ENCODE data around the gene SNAI3.

The SNAI3 gene

DNA sequence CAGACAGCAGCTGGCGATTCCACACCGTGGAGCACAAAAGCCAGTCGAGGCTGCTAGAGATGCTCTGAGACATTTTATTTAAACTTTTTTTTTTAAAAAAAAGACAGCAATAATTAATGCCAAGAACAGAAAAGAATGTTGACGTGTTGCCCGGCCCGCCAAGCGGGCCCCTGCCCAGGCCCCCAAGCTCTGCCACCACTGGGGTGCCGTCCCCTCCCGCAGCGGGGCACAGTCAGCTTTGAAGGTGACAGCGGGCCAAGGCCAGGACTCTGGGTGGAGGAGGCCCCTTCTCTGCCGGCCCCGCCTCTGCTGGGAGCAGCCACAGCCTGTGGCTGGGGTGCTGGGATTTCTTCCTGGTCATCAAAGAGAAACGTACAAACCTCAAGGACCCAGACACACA, 10.1 kb upstream of the SNAI3 start:
- no peak for ATAC-seq
- no peak for TF ChIP-seq TCF4 (CRISPR knock-in tag; IDR thresholded peaks at IDR 0.05; ENCODE audit: borderline replicate concordance)
- TF ChIP-seq CSDC2 (CRISPR knock-in tag; IDR thresholded peaks at IDR 0.05): no peak
- TF ChIP-seq ISL1 (CRISPR knock-in tag; IDR thresholded peaks at IDR 0.05): no peak
- TF ChIP-seq, protein P1, sequence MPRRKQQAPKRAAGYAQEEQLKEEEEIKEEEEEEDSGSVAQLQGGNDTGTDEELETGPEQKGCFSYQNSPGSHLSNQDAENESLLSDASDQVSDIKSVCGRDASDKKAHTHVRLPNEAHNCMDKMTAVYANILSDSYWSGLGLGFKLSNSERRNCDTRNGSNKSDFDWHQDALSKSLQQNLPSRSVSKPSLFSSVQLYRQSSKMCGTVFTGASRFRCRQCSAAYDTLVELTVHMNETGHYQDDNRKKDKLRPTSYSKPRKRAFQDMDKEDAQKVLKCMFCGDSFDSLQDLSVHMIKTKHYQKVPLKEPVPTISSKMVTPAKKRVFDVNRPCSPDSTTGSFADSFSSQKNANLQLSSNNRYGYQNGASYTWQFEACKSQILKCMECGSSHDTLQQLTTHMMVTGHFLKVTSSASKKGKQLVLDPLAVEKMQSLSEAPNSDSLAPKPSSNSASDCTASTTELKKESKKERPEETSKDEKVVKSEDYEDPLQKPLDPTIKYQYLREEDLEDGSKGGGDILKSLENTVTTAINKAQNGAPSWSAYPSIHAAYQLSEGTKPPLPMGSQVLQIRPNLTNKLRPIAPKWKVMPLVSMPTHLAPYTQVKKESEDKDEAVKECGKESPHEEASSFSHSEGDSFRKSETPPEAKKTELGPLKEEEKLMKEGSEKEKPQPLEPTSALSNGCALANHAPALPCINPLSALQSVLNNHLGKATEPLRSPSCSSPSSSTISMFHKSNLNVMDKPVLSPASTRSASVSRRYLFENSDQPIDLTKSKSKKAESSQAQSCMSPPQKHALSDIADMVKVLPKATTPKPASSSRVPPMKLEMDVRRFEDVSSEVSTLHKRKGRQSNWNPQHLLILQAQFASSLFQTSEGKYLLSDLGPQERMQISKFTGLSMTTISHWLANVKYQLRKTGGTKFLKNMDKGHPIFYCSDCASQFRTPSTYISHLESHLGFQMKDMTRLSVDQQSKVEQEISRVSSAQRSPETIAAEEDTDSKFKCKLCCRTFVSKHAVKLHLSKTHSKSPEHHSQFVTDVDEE (CRISPR knock-in tag; IDR thresholded peaks at IDR 0.05): no peak
- TF ChIP-seq ARNTL (CRISPR knock-in tag; IDR thresholded peaks at IDR 0.05; ENCODE audit: borderline replicate concordance, low read depth): no peak
- TF ChIP-seq ZNF70 (CRISPR knock-in tag; IDR thresholded peaks at IDR 0.05): no peak
- no peak for TF ChIP-seq RARB (CRISPR knock-in tag; IDR thresholded peaks at IDR 0.05)
- no peak for TF ChIP-seq POU6F1 (CRISPR knock-in tag; IDR thresholded peaks at IDR 0.05; ENCODE audit: borderline replicate concordance, low read depth)
- no peak for TF ChIP-seq ZFP3 (CRISPR knock-in tag; IDR thresholded peaks at IDR 0.05)
- no peak for TF ChIP-seq ZNF565 (CRISPR knock-in tag; conservative IDR thresholded peaks at IDR 0.05; ENCODE audit: low read depth)
- no peak for TF ChIP-seq ZC3H10 (CRISPR knock-in tag; IDR thresholded peaks at IDR 0.05)
- TF ChIP-seq TOX (CRISPR knock-in tag; IDR thresholded peaks at IDR 0.05; ENCODE audit: borderline replicate concordance): no peak
- TF ChIP-seq CREB5 (CRISPR knock-in tag; IDR thresholded peaks at IDR 0.05; ENCODE audit: low read depth): no peak
- no peak for TF ChIP-seq BACH2 (CRISPR knock-in tag; IDR thresholded peaks at IDR 0.05; ENCODE audit: borderline replicate concordance)
- TF ChIP-seq ZNF8 (CRISPR knock-in tag; IDR thresholded peaks at IDR 0.05): no peak
- no peak for TF ChIP-seq CSRNP3 (CRISPR knock-in tag; IDR thresholded peaks at IDR 0.05)
- no peak for TF ChIP-seq ZFP30 (CRISPR knock-in tag; IDR thresholded peaks at IDR 0.05)
- TF ChIP-seq ESRRG (CRISPR knock-in tag; IDR thresholded peaks at IDR 0.05): no peak
- TF ChIP-seq, protein P2, sequence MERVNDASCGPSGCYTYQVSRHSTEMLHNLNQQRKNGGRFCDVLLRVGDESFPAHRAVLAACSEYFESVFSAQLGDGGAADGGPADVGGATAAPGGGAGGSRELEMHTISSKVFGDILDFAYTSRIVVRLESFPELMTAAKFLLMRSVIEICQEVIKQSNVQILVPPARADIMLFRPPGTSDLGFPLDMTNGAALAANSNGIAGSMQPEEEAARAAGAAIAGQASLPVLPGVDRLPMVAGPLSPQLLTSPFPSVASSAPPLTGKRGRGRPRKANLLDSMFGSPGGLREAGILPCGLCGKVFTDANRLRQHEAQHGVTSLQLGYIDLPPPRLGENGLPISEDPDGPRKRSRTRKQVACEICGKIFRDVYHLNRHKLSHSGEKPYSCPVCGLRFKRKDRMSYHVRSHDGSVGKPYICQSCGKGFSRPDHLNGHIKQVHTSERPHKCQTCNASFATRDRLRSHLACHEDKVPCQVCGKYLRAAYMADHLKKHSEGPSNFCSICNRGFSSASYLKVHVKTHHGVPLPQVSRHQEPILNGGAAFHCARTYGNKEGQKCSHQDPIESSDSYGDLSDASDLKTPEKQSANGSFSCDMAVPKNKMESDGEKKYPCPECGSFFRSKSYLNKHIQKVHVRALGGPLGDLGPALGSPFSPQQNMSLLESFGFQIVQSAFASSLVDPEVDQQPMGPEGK (CRISPR knock-in tag; IDR thresholded peaks at IDR 0.05; ENCODE audit: borderline replicate concordance): no peak

DNA sequence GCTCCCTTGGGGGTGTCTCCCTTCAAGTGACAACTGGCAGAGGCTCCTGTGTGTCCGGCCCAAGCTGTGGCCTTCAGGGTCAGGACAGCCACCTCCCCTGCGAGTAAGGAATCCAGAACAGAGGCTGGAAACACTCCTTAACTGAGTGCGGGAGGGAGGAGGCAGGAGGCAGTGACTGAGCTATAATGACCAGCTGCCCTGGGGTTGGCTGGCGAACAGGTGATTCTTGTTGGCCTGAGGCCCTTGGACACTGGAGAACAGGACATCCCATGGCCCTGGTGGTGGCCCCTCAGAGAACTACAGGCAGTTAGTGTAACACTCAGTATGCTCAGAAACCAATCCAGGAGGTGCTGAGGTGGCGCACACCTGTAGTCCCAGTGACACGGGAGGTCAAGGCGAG, 9.4 kb upstream of the SNAI3 start:
- TF ChIP-seq ISL1 (CRISPR knock-in tag; IDR thresholded peaks at IDR 0.05) (no peak), ZNF8 (CRISPR knock-in tag; IDR thresholded peaks at IDR 0.05) (no peak), ARNTL (CRISPR knock-in tag; IDR thresholded peaks at IDR 0.05; ENCODE audit: borderline replicate concordance, low read depth) (no peak), BACH2 (CRISPR knock-in tag; IDR thresholded peaks at IDR 0.05; ENCODE audit: borderline replicate concordance) (no peak), PPARA (CRISPR knock-in tag; IDR thresholded peaks at IDR 0.05; ENCODE audit: borderline replicate concordance) (no peak), ZC3H10 (CRISPR knock-in tag; IDR thresholded peaks at IDR 0.05) (no peak), GLIS3 (CRISPR knock-in tag; IDR thresholded peaks at IDR 0.05) (no peak), ZNF565 (CRISPR knock-in tag; conservative IDR thresholded peaks at IDR 0.05; ENCODE audit: low read depth) (no peak), CSDC2 (CRISPR knock-in tag; IDR thresholded peaks at IDR 0.05) (no peak), SNAI2 (CRISPR knock-in tag; IDR thresholded peaks at IDR 0.05) (no peak), CSRNP3 (CRISPR knock-in tag; IDR thresholded peaks at IDR 0.05) (no peak)

More for the DNA sequence above, 9.4 kb upstream of the SNAI3 start:
- no peak for ATAC-seq
